Suprapubic skin (tissue), 4 donors: ENCODE measurements around the gene GMPPA. TPM values are rescaled to one million over a fixed set of nuclear protein-coding genes. Genes with fewer than 3 reads are reported as not detected.

Experiments
- DNase-seq, 2 donors: peaks; one replicate each; pipeline ENCODE4 v3.0.0-alpha.2; 2019; ENCODE audit warnings: low spot score in 2 of 2
- H3K27ac ChIP-seq: fragments of 200-600 bp; sonication (generic); one replicate; pipeline ENCODE4 v1.5.1; 2019
- H3K27me3 ChIP-seq: fragments of 200-600 bp; sonication (generic); one replicate; pipeline ENCODE4 v1.5.1; 2019
- H3K36me3 ChIP-seq: fragments of 200-600 bp; sonication (generic); one replicate; pipeline ENCODE4 v1.5.1; 2019
- H3K4me1 ChIP-seq: fragments of 200-600 bp; sonication (generic); one replicate; pipeline ENCODE4 v1.5.1; 2019
- H3K4me3 ChIP-seq: fragments of 200-600 bp; sonication (generic); one replicate; pipeline ENCODE4 v1.5.1; 2019; ENCODE audit warnings: mild to moderate bottlenecking
- H3K9me3 ChIP-seq: fragments of 200-600 bp; sonication (generic); one replicate; pipeline ENCODE4 v1.5.1; 2019
- EP300 ChIP-seq: sonication (generic); formaldehyde crosslinking; IDR thresholded peaks from one replicate; pipeline ENCODE4 v1.6.1; 2017; ENCODE audit warnings: antibody characterized with exemption
- POLR2A ChIP-seq, 2 donors: fragments of 450-650 bp; IDR thresholded peaks; one replicate each; pipeline ENCODE4 v1.6.1; 2017; ENCODE audit warnings: antibody characterized with exemption in 2 of 2, mild to moderate bottlenecking in 2 of 2, moderate library complexity in 2 of 2
- POLR2AphosphoS5 ChIP-seq, 3 donors: sonication (generic); formaldehyde crosslinking; IDR thresholded peaks; one replicate each; pipeline ENCODE4 v1.6.1; 2017; ENCODE audit warnings: antibody characterized with exemption in 3 of 3
- WGBS: methylation state at CpG from one replicate; pipeline ENCODE4 v1.1.5; 2018; 5-methylcytosine and 5-hydroxymethylcytosine counted together
- total RNA-seq, 4 donors: library from RNA; depleted of rRNA; stranded (reverse); fragments of >200 nt; gene quantifications; one replicate each; pipeline ENCODE4 v1.1.0, GENCODE V29; 2016
- TF ChIP-seq, protein P1 (sequence below), 2 donors: fragments of 200-600 bp in 1 of 2; fragments of 450-650 bp in 1 of 2; sonication (generic) in 1 of 2; IDR thresholded peaks; one replicate each; pipeline ENCODE4 v1.5.1; 2016 to 2019; ENCODE audit warnings: antibody characterized with exemption in 2 of 2, mild to moderate bottlenecking in 1 of 2, moderate library complexity in 1 of 2

GMPPA gene
- total RNA-seq, 4 donors from 2014 or later = 18.3 to 31.3 (median 22.3) TPM

- no peak for DNase-seq
Measured at GRCh38 chr2:219549619-219550018, 50.9 kb downstream of the GMPPA start.

GRCh38 chr2:219551441-219552381, 53.0 kb downstream of the GMPPA start:
- H3K36me3 ChIP-seq = peaks cover 4% of the 10 kb centered on the region
- peak overlapping the region; percentile 70 for H3K4me3 ChIP-seq
- TF ChIP-seq EP300 (no peak), POLR2AphosphoS5 (IDR thresholded peaks at IDR 0.05) (no peak), POLR2A (IDR thresholded peaks at IDR 0.05) (no peak)
- TF ChIP-seq, protein P1, sequence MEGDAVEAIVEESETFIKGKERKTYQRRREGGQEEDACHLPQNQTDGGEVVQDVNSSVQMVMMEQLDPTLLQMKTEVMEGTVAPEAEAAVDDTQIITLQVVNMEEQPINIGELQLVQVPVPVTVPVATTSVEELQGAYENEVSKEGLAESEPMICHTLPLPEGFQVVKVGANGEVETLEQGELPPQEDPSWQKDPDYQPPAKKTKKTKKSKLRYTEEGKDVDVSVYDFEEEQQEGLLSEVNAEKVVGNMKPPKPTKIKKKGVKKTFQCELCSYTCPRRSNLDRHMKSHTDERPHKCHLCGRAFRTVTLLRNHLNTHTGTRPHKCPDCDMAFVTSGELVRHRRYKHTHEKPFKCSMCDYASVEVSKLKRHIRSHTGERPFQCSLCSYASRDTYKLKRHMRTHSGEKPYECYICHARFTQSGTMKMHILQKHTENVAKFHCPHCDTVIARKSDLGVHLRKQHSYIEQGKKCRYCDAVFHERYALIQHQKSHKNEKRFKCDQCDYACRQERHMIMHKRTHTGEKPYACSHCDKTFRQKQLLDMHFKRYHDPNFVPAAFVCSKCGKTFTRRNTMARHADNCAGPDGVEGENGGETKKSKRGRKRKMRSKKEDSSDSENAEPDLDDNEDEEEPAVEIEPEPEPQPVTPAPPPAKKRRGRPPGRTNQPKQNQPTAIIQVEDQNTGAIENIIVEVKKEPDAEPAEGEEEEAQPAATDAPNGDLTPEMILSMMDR (IDR thresholded peaks at IDR 0.05) = no peak
- H3K27me3 ChIP-seq = peaks cover 25% of the 10 kb centered on the region
- no peak for DNase-seq
- H3K9me3 ChIP-seq = no peaks in the 10 kb centered on the region
- peaks cover 22% of the 10 kb centered on the region for H3K4me1 ChIP-seq
- H3K27ac ChIP-seq = no peak overlapping the region
- 6% methylated on average over 33 of the region's 54 CpGs for WGBS

More at GRCh38 chr2:219549619-219550018, 50.9 kb downstream of the GMPPA start:
- 75% methylated on average over 2 of the region's 9 CpGs for WGBS
- peaks cover 25% of the 10 kb centered on the region for H3K27me3 ChIP-seq
- TF ChIP-seq POLR2A (IDR thresholded peaks at IDR 0.05) = no peak
- no peak for TF ChIP-seq POLR2AphosphoS5 (IDR thresholded peaks at IDR 0.05)
- TF ChIP-seq EP300 = no peak
- TF ChIP-seq, protein P1 (IDR thresholded peaks at IDR 0.05) = no peak
- H3K9me3 ChIP-seq = no peaks in the 10 kb centered on the region
- H3K27ac ChIP-seq = no peak overlapping the region
- peaks cover 22% of the 10 kb centered on the region for H3K4me1 ChIP-seq
- H3K36me3 ChIP-seq = no peaks in the 10 kb centered on the region
- H3K4me3 ChIP-seq = no peak overlapping the region

DNA sequence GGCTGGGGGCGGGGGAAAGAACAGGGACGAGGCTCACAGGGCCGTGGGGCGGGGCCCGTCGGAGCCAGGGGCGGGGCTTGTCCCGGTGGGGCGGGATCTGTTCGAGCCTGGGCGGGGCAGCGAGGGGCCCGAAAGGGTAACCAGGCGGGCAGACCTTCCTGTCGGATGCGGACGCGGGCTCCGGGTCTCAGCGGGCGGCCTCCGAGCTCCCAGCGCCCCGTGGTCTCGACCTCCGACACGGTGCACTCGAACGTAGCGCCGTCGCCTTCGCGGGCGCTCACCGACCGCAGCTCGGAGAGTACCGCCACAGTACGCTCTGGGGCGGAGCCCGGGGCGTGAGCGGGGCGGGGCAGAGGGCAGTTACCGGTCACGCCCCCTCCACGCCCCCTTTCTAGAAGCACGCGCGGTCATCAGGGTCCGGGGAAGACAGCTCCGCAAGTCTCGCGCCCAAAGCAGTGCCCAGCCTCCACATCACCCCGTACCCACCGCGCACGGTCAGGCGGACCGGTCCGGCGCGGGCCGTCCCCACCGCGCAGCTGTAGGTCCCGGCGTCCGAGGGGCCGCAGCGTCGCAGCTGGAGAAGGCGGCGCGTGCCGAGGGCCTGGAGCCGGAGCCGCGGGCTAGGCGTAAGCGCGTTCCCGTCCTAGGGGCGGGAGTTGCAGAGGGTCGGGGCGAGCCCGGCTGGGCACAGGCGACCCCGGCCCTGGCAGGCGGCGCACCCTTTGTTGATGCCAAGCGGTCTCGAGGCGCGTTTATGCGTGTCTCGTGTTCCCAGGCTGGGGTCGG, 53.9 kb downstream of the GMPPA start:
- Histone ChIP-seq H3K27ac (no peak overlapping the region), H3K36me3 (peaks cover 9% of the 10 kb centered on the region), H3K9me3 (no peaks in the 10 kb centered on the region), H3K27me3 (peaks cover 25% of the 10 kb centered on the region), H3K4me3 (peak overlapping the region; percentile 70), H3K4me1 (peaks cover 22% of the 10 kb centered on the region)
- 4% methylated on average over 25 of the region's 99 CpGs for WGBS
- TF ChIP-seq, protein P1 (IDR thresholded peaks at IDR 0.05) = no peak
- TF ChIP-seq POLR2A (IDR thresholded peaks at IDR 0.05) (no peak), EP300 (no peak), POLR2AphosphoS5 (IDR thresholded peaks at IDR 0.05) (no peak)
- DNase-seq = peak; percentile 90 to 91

GRCh38 chr2:219553168-219553417, 54.4 kb downstream of the GMPPA start:
- Histone ChIP-seq H3K9me3 (no peaks in the 10 kb centered on the region), H3K4me3 (peak overlapping the region; percentile 70), H3K36me3 (peaks cover 9% of the 10 kb centered on the region), H3K27ac (no peak overlapping the region), H3K4me1 (peaks cover 22% of the 10 kb centered on the region), H3K27me3 (peaks cover 25% of the 10 kb centered on the region)
- 39% methylated on average over 7 of the region's 7 CpGs for WGBS
- no peak for DNase-seq
- TF ChIP-seq, protein P1 (IDR thresholded peaks at IDR 0.05) = no peak
- TF ChIP-seq POLR2AphosphoS5 (IDR thresholded peaks at IDR 0.05) = no peak

- peaks cover 9% of the 10 kb centered on the region for H3K36me3 ChIP-seq
- no peak for DNase-seq
- H3K27ac ChIP-seq = no peak overlapping the region
- WGBS = 81% methylated on average over 12 of the region's 12 CpGs
- H3K4me1 ChIP-seq = peaks cover 22% of the 10 kb centered on the region
- TF ChIP-seq POLR2A (IDR thresholded peaks at IDR 0.05) (no peak), EP300 (no peak), POLR2AphosphoS5 (IDR thresholded peaks at IDR 0.05) (no peak)
- TF ChIP-seq, protein P1 (IDR thresholded peaks at IDR 0.05) = no peak
- H3K27me3 ChIP-seq = peaks cover 25% of the 10 kb centered on the region
- H3K9me3 ChIP-seq = no peaks in the 10 kb centered on the region
- H3K4me3 ChIP-seq = no peak overlapping the region
Measured at GRCh38 chr2:219553463-219553963, 54.8 kb downstream of the GMPPA start.
